ENCODE results near the gene PLBD1. TPM values are rescaled to one million over a fixed set of nuclear protein-coding genes. Genes with fewer than 3 reads are reported as not detected.

Gene PLBD1
- total and polyA plus RNA-seq, 4 donors: 1.4 to 7.5 (median 4.2) TPM

- Histone ChIP-seq H3K36me3 (ENCODE audit: control insufficient read depth in 4 of 4, insufficient read depth in 3 of 4, low read depth in 1 of 4, low read length in 3 of 4) (no peaks in the 10 kb centered on the region), H3K4me3 (ENCODE audit: low read depth in 1 of 3, low read length in 3 of 3) (no peak overlapping the region), H3K4me1 (ENCODE audit: control insufficient read depth in 4 of 4, insufficient read depth in 4 of 4, low read length in 3 of 4) (no peaks in the 10 kb centered on the region), H3K9ac (ENCODE audit: low read depth in 1 of 2, low read length in 2 of 2) (no peak overlapping the region), H3K27me3 (ENCODE audit: control insufficient read depth in 4 of 4, insufficient read depth in 4 of 4, low read length in 3 of 4) (no peaks in the 10 kb centered on the region), H3K27ac (ENCODE audit: low read depth in 1 of 2, low read length in 2 of 2) (no peak overlapping the region), H3K9me3 (ENCODE audit: control insufficient read depth in 4 of 4, low read length in 3 of 4) (no peaks in the 10 kb centered on the region)
- 91% methylated on average over 18 of the region's 18 CpGs for WGBS
- no peak for DNase-seq (ENCODE audit: low spot score)
- TF ChIP-seq FOXA1 (IDR thresholded peaks at IDR 0.05) (no peak), HNF4A (conservative IDR thresholded peaks at IDR 0.05) (no peak), SP1 (IDR thresholded peaks at IDR 0.05) (no peak), EGR1 (IDR thresholded peaks at IDR 0.05; ENCODE audit: low read depth in 2 of 2) (no peak), RXRA (IDR thresholded peaks at IDR 0.05) (no peak), HNF4G (IDR thresholded peaks at IDR 0.05) (no peak), FOXA2 (IDR thresholded peaks at IDR 0.05) (no peak), RAD21 (IDR thresholded peaks at IDR 0.05) (no peak), ATF3 (IDR thresholded peaks at IDR 0.05) (no peak), JUND (IDR thresholded peaks at IDR 0.05) (no peak)
- TF ChIP-seq, protein P1, sequence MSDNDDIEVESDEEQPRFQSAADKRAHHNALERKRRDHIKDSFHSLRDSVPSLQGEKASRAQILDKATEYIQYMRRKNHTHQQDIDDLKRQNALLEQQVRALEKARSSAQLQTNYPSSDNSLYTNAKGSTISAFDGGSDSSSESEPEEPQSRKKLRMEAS (IDR thresholded peaks at IDR 0.05): no peak
- TF ChIP-seq, protein P2, sequence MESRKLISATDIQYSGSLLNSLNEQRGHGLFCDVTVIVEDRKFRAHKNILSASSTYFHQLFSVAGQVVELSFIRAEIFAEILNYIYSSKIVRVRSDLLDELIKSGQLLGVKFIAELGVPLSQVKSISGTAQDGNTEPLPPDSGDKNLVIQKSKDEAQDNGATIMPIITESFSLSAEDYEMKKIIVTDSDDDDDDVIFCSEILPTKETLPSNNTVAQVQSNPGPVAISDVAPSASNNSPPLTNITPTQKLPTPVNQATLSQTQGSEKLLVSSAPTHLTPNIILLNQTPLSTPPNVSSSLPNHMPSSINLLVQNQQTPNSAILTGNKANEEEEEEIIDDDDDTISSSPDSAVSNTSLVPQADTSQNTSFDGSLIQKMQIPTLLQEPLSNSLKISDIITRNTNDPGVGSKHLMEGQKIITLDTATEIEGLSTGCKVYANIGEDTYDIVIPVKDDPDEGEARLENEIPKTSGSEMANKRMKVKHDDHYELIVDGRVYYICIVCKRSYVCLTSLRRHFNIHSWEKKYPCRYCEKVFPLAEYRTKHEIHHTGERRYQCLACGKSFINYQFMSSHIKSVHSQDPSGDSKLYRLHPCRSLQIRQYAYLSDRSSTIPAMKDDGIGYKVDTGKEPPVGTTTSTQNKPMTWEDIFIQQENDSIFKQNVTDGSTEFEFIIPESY (IDR thresholded peaks at IDR 0.05): no peak
Observed at GRCh38 chr12:14589169-14590004, 21.7 kb upstream of the PLBD1 start.

DNA sequence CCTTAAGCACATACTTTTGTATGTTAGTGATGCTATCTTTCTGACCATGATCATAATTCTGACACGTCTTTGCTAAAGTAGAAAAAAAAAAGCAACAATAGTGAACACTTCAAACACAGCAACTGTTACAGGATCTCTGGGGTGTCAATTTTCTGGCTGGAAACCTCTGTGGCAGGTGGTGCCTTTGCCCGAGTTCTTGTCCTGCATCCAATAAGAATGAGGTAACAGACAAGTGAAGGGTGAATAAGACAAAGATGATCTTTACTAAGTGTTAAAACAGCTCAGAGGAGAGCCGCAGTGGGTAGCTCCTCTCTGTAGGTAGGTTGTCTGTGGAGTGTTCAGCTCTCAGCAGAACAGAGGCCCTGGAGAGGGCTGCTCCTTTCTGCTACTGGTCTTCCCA lies 20.9 kb upstream of the PLBD1 start:
- H3K27ac ChIP-seq (ENCODE audit: low read depth in 1 of 2, low read length in 2 of 2): no peak overlapping the region
- no peak for DNase-seq (ENCODE audit: low spot score)
- H3K36me3 ChIP-seq (ENCODE audit: control insufficient read depth in 4 of 4, insufficient read depth in 3 of 4, low read depth in 1 of 4, low read length in 3 of 4): no peaks in the 10 kb centered on the region
- no peaks in the 10 kb centered on the region for H3K4me1 ChIP-seq (ENCODE audit: control insufficient read depth in 4 of 4, insufficient read depth in 4 of 4, low read length in 3 of 4)
- no peaks in the 10 kb centered on the region for H3K9me3 ChIP-seq (ENCODE audit: control insufficient read depth in 4 of 4, low read length in 3 of 4)
- H3K4me3 ChIP-seq (ENCODE audit: low read depth in 1 of 3, low read length in 3 of 3): no peak overlapping the region
- WGBS: 90% methylated on average over 3 of the region's 3 CpGs
- TF ChIP-seq CTCF (IDR thresholded peaks at IDR 0.05; ENCODE audit: low read depth, low read length, missing input control) (no peak), RAD21 (IDR thresholded peaks at IDR 0.05) (no peak), EGR1 (IDR thresholded peaks at IDR 0.05; ENCODE audit: low read depth in 2 of 2) (no peak), GABPA (IDR thresholded peaks at IDR 0.05 in 1 of 2, conservative IDR thresholded peaks at IDR 0.05 in 1 of 2) (no peak)
- TF ChIP-seq, protein P1 (IDR thresholded peaks at IDR 0.05): no peak
- H3K27me3 ChIP-seq (ENCODE audit: control insufficient read depth in 4 of 4, insufficient read depth in 4 of 4, low read length in 3 of 4): no peaks in the 10 kb centered on the region
- H3K9ac ChIP-seq (ENCODE audit: low read depth in 1 of 2, low read length in 2 of 2): no peak overlapping the region
